BLaER1 treated with 17β-estradiol and CSF1 and Interleukin-3, amounts not matched to agents 10 nM and 100 nM (cell line): ENCODE data around the gene C5AR1.
A peak's percentile ranks its signal among the peaks of the same experiment; 100 is the strongest.

Experiments
- H3K27ac ChIP-seq, 11 experiments: shearing (Covaris generic); formaldehyde crosslinking; 2 replicates each; pipeline ENCODE4 v1.8.1; 2022
- H3K27me3 ChIP-seq, 11 experiments: shearing (Covaris generic); formaldehyde crosslinking; 2 replicates each; pipeline ENCODE4 v1.8.1; 2022
- H3K36me3 ChIP-seq, 11 experiments: shearing (Covaris generic); formaldehyde crosslinking; 2 replicates each; pipeline ENCODE4 v1.8.1; 2022
- H3K4me1 ChIP-seq, 10 experiments: shearing (Covaris generic); formaldehyde crosslinking; 2 replicates each; pipeline ENCODE4 v1.8.1; 2022
- H3K4me2 ChIP-seq, 11 experiments: shearing (Covaris generic); formaldehyde crosslinking; 2 replicates each; pipeline ENCODE4 v1.8.1; 2022
- H3K4me3 ChIP-seq, 10 experiments: shearing (Covaris generic); formaldehyde crosslinking; 2 replicates each; pipeline ENCODE4 v1.8.1; 2022
- H3K9ac ChIP-seq, 11 experiments: shearing (Covaris generic); formaldehyde crosslinking; 2 replicates each; pipeline ENCODE4 v1.8.1; 2022
- H3K9me3 ChIP-seq, 11 experiments: shearing (Covaris generic); formaldehyde crosslinking; replicated peaks in 1 of 11; 2 replicates each; pipeline ENCODE4 v1.8.1; 2022
- H4K20me1 ChIP-seq, 11 experiments: shearing (Covaris generic); formaldehyde crosslinking; 2 replicates each; pipeline ENCODE4 v1.8.1; 2022
- Cebpa-rat ChIP-seq, 11 experiments: shearing (Covaris generic); IDR thresholded peaks; 2 replicates each; pipeline ENCODE4 v1.8.1; 2022

Gene C5AR1

DNA sequence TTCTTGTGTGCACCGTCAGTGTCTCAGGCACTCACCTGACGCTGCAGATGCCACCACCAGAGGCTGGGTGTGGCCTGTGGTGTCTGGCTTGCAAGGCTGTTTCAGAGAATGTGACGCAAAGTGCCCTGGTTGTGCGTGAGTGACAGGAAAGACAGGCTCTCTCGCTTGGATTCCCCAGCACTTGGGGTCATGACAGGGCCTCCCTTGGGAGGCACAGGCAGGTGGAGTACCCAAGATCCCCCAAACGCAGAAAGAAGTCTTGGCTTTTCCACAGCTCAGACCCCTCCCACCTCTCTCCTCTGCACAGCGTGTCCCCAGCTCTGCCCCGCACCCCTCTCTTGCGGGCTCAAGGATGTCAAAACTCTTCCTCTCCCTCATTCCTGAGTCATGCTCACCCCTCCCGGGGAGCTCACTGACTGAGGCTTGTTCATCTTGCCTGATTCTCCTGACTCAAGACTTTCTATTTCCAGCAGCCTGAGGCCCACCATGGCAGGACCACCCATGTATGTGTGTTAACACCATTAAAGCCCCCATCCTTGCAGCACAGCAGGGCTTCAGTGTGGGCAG is 60.5 kb downstream of the C5AR1 start:
- Histone ChIP-seq H3K4me2 (peak overlapping the region in 7 of 11 experiments; percentile 17 to 82 (median 62); a peak in 13 of 22 replicates), H3K9ac (peak overlapping the region in 8 of 11 experiments; percentile 18 to 62 (median 48); a peak in 10 of 22 replicates), H3K27me3 (no peaks in the 10 kb centered on the region), H3K27ac (peak overlapping the region in 7 of 11 experiments; percentile 14 to 71 (median 63); a peak in 10 of 22 replicates), H3K9me3 (no peaks in the 10 kb centered on the region), H3K4me1 (peaks cover 0 to 53% (median 25%) of the 10 kb centered on the region in 10 experiments; a peak in 14 of 20 replicates), H3K36me3 (peaks cover 80 to 95% (median 91%) of the 10 kb centered on the region in 11 experiments), H4K20me1 (peaks cover 0 to 60% (median 20%) of the 10 kb centered on the region in 11 experiments; a peak in 16 of 22 replicates), H3K4me3 (peak overlapping the region in 1 of 10 experiments; percentile 30; a peak in 2 of 20 replicates)
- TF ChIP-seq Cebpa-rat (IDR thresholded peaks at IDR 0.05): no peak

DNA sequence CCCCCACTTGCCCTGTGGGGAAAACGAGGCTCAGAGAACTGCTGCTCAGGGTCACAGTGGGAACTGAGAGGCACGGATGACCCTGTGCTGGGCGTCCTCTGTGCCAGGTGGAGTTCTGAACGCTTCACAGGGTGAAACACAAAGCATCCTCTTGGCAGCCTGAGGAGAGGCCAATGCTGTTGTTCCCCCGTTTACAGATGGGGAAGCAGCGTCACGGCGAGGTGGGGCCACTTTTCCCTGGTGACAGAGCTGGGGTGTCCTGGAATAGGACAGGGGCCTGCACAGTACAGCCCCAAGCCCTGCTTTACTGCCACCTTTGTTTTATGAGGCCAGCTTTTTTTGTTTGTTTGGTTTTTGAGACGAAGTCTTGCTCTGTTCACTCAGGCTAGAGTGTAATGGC is 61.6 kb downstream of the C5AR1 start:
- Histone ChIP-seq H3K4me3 (no peak overlapping the region), H3K36me3 (peaks cover 83 to 97% (median 91%) of the 10 kb centered on the region in 11 experiments), H3K27ac (peak overlapping the region in 7 of 11 experiments; percentile 14 to 71 (median 63); a peak in 11 of 22 replicates), H3K27me3 (no peaks in the 10 kb centered on the region), H3K9ac (peak overlapping the region in 4 of 11 experiments; percentile 47 to 62 (median 55); a peak in 6 of 22 replicates), H3K4me1 (peaks cover 0 to 59% (median 26%) of the 10 kb centered on the region in 10 experiments; a peak in 14 of 20 replicates), H3K9me3 (no peaks in the 10 kb centered on the region), H3K4me2 (peak overlapping the region in 5 of 11 experiments; percentile 52 to 82 (median 62); a peak in 9 of 22 replicates), H4K20me1 (peaks cover 0 to 70% (median 25%) of the 10 kb centered on the region in 11 experiments; a peak in 17 of 22 replicates)
- no peak for TF ChIP-seq Cebpa-rat (IDR thresholded peaks at IDR 0.05)
